ENCODE results near the gene SPON1.
"Not testable (repeated sequence)": the region's sequence is repeated elsewhere in the genome, so short reads cannot be mapped to it uniquely, and the experiment has no call there.

SPON1 gene

DNA sequence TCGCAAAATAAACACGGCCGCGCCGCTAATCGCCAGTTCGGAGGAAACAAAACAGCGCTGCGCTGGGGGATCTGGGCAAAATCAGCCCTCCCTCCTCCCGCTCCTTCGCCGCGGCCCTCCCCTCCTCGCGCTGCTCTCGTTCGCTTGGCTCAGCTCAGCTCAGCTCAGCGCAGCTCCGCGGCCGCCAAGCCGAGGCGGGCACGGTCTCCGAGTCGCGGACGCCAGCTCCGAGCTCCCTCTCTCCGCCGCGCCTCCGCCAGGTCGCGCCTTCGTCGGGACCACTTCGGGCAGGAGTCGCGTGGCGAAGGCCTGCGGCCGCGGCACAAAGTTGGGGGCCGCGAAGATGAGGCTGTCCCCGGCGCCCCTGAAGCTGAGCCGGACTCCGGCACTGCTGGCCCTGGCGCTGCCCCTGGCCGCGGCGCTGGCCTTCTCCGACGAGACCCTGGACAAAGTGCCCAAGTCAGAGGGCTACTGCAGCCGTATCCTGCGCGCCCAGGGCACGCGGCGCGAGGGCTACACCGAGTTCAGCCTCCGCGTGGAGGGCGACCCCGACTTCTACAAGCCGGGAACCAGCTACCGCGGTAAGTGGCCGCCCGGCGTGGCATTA, at the start of gene SPON1:
SPON1 (plus strand) TSS at position 162 of the 607 bp plus-strand sequence; CDS start at position 344, 182 bp downstream.
- DNase-seq: peak; percentile 43

DNA sequence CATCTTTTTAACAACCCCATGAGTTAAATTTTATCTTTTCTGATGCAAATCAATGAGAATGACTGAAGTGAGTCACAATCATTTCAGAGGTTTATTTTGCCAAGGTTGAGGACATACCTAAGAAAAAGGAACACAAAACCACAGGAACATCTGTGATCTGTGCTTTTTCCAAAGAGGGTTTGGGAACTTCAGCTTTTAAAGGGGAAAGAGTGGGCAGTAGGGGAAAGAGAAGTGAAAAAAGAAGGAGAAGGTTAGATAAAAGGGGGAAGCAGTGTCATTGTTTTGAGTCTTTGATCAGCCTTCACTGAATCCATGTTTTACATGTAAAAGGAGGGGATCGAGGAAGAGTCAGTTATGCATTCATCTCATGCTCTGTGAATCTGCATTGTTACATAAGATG, 45.3 kb upstream of the SPON1 start:
- DNase-seq: no peak

DNA sequence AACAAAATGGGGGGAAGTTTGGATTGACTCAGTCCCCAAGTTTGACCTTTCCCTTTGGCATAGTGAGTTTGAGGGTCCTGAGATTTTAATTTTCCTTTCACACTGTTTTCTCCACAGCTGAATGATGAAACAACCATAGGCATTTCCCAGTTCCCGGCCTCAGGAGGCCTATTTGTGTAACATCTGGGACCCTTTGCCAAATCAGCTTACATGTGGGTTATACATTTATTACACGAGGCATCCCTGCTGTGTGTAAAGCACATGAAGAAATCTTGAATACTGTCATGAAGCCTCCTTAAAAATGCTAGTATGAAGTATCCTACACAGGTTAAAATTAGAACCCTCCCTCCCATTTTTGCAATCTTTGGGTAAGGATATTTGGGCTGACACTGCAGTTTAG, 44.6 kb upstream of the SPON1 start:
- DNase-seq: no peak

DNA sequence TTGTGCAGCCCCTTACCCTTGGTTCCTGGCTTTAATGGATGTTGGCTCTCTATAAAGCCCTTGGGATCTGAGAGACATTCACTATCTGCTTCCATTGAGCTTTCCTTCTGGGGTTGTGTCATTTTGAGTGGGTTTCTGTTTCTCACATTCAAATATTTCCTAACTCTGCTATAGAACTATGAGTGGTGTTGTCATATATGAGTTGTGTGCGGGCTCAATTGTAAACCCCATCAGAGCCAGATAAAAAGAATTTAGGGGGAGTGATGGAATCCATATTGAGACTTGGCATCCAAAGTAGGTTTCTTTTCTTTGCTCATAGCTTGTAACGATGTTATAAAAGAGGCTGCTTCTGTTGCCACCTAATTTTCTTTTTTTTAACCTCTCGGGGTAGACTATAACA, 41.8 kb upstream of the SPON1 start:
- DNase-seq: no peak

GRCh38 chr11:13921545-13921944, 41.0 kb upstream of the SPON1 start:
- no peak for DNase-seq

- DNase-seq: no peak
Measured at GRCh38 chr11:13923182-13923581, 39.3 kb upstream of the SPON1 start.

- DNase-seq: no peak
Measured at GRCh38 chr11:13923716-13924650, 38.5 kb upstream of the SPON1 start.

DNA sequence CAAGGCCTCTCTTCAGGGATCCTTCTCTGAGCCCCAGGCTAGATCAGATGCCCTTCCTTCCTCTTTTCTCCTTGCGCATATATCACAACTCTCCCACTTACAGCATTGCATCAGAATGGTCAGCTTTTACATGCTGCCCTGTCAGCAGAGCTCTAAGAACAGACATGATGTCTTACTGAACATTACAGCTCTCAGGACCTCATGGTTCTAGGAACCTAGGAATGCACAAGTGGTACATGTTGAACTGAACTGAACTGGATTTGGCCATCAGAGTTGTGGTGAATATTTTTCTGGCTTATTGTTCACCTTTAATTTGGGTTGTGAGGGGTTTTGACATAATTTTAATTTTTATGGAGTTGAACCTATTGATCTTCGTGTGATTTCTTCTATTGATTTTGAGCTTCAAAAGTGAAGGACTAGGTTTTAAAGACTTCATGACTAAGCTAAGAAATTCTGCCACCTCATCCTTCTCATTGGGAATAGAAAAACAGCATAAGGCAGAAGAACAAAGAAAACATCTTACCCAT, 37.7 kb upstream of the SPON1 start:
- DNase-seq: no peak

DNA sequence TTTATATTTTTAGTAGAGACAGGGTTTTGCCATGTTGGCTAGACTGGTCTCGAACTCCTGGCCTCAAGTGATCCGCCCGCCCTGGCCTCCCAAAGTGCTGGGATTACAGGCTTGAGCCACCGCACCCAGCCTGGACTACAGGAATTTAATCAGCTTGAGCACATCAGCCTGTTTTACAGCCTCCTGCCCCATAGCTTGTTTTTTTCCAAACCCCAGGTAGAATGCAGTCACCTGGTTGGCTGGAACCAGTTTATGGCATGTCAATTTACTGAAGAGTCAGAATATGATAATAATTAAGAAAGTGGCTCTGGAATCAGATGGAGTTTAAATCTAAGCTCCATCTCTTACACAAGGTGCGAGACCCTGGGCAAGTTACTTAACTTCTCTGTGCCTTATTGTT, 36.2 kb upstream of the SPON1 start:
- DNase-seq: not testable (repeated sequence)

GRCh38 chr11:13926981-13927380, 35.5 kb upstream of the SPON1 start:
- DNase-seq: no peak

DNA sequence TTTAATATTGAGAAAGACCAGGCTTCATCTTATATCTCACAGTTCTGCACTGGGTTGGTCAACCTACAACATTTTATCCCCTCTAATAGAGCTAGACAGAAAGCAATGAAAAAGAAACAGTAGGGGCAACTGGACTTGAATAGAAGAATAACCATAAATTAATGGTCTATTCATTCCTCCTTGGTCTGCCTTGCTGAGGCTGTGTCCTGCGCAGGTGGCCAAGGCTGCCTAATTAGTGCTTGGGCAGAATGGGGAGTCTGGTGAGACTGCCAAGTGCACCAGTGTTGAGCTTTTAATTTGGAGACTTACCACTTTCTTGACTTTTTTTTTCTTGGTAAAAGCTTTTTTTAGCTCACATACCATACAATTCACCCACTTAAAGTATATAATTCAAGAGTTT, 35.0 kb upstream of the SPON1 start:
- no peak for DNase-seq

DNA sequence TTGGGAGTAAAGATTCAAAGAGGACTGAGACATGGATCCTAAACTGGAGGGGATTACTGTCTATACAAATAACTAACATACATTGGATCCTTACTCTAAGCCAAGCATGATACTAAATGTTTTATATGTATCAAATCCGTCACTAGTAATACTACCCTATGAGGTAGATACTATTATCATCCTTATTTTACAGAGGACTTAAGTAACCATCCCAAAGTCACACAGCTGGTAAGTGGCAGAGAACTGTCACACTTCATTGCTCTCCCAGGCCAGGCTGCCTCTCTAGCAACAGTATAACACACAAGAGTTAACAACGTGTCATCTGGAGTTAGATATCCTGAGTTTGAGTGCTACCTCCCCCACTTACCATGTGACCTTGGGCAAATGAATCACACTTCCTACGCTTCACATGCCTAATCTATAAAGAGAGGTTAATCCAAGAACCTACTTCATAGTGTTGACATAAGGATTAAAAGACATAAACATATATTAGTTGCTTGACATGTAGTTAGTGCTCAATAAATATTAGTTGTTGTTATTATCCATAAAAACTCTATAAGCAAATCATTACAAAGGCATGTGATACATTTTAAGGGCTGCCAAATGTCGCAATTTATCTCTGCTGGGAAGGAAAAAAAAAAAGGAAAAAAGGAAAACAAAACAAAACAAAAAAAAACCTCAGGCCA, 33.8 kb upstream of the SPON1 start:
- no peak for DNase-seq

- DNase-seq: no peak
Measured at GRCh38 chr11:13929395-13929891, 33.1 kb upstream of the SPON1 start.

- DNase-seq: no peak
Measured at GRCh38 chr11:13931356-13931755, 31.2 kb upstream of the SPON1 start.

DNA sequence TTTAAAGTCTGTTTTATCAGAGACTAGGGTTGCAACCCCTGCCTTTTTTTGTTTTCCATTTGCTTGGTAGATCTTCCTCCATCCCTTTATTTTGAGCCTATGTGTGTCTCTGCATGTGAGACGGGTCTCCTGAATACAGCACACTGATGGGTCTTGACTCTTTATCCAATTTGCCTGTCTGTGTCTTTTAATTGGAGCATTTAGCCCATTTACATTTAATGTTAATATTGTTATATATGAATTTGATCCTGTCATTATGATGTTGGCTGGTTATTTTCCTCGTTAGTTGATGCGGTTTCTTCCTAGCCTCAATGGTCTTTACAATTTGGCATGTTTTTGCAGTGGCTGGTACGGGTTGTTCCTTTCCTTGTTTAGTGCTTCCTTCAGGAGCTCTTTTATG, 25.4 kb upstream of the SPON1 start:
- DNase-seq: not testable (repeated sequence)

GRCh38 chr11:13938829-13939228, 23.7 kb upstream of the SPON1 start:
- not testable (repeated sequence) for DNase-seq

GRCh38 chr11:13939961-13940906, 22.3 kb upstream of the SPON1 start:
- no peak for DNase-seq

DNA sequence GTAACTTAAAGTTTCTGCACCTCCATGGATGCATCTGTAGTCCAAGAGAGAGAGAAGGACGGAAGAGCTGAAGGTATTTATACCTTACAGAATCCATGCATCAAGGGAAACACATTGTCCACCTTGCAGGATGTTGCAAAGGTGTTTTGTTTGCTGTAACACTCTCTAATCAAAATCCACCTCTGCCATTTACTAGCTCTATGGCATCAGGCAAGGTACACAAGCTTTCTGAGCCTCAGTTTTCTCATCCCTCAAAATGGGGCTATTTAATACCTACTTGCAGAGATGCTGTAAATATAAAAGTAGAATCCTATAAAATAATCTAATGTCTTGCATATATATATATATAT, 21.6 kb upstream of the SPON1 start:
- DNase-seq: no peak

DNA sequence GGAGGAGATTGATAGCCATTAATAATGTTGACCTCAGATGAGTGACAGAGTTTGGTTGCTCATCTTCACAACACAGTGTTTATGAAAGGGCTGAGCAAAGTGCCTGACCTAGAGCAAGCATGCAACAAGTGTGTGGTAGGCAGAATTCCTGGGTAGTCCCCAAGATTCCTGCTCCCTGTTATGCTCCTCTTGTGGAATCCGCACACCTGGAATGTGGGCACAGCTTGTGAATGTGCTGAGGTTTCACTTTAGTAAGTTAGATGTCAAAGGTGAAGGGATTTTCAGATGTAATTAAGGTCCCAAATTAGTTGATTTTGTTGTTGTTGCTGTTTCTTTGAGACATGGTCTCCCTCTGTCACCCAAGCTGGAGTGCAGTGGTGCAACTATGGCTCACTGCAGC, 20.7 kb upstream of the SPON1 start:
- DNase-seq: no peak

GRCh38 chr11:13942378-13942777, 20.1 kb upstream of the SPON1 start:
- no peak for DNase-seq

DNA sequence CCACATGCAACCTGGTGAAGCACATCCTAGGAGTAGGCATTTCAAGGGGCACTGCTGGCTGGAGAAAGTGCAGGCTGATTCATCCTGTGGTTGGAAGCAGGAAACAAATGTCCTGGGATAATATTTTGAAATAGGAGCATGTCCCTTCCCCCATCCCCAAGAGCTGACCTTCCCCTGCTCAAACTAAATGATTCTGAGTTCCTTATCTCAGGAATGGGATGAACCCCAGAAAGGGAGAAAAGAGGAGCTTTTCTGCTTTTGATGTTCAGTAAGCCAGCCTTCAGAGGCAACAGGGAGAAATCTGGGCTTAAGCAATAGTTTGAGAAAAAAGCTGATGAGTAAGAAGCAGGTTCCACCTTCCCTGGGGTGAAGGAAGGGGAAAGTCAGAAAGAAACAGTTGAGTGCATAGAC, 19.5 kb upstream of the SPON1 start:
- DNase-seq: no peak

- no peak for DNase-seq
Measured at GRCh38 chr11:13944016-13944415, 18.5 kb upstream of the SPON1 start.

Measured in activated CD8-positive, alpha-beta memory T cell treated with anti-CD3 and anti-CD28 coated beads, Interleukin-2, amount 50 U/mL, for 4 hours (primary cell).